IgD-negative memory B cell (primary cell): ENCODE data around the gene IFIH1. TPM values are rescaled to one million over a fixed set of nuclear protein-coding genes. Genes with fewer than 3 reads are reported as not detected.

Experiments
- H3K27ac Mint-ChIP-seq, 3 donors: one replicate each; pipeline ENCODE4 v1.8.0; 2020 to 2022; ENCODE audit warnings: mild to moderate bottlenecking in 3 of 3, mixed read lengths in 3 of 3, moderate library complexity in 1 of 3
- H3K27me3 Mint-ChIP-seq: one replicate; pipeline ENCODE4 v1.8.0; 2021; ENCODE audit warnings: mixed read lengths
- H3K36me3 Mint-ChIP-seq: one replicate; pipeline ENCODE4 v1.8.0; 2020; ENCODE audit warnings: mild to moderate bottlenecking, mixed read lengths
- H3K4me1 Mint-ChIP-seq, 3 donors: one replicate each; pipeline ENCODE4 v1.8.0; 2020 to 2022; ENCODE audit warnings: mixed read lengths in 3 of 3, mild to moderate bottlenecking in 1 of 3
- H3K4me3 Mint-ChIP-seq, 4 donors: one replicate each; pipeline ENCODE4 v1.8.0; 2020 to 2022; ENCODE audit warnings: mild to moderate bottlenecking in 4 of 4, mixed read lengths in 4 of 4, moderate library complexity in 3 of 4
- H3K9me3 Mint-ChIP-seq, 3 donors: one replicate each; pipeline ENCODE4 v1.8.0; 2020 to 2021; ENCODE audit warnings: mixed read lengths in 3 of 3, mild to moderate bottlenecking in 1 of 3
- polyA plus RNA-seq: library from polyadenylated mRNA; unstranded; fragments of 300-500 nt; fragmentation: Illumina TruSeq; gene quantifications from one replicate; pipeline ENCODE4 v1.2.3, GENCODE V29; 2021

The IFIH1 gene
- polyA plus RNA-seq, 1 donor from 2014 or later: 31.1 TPM

DNA sequence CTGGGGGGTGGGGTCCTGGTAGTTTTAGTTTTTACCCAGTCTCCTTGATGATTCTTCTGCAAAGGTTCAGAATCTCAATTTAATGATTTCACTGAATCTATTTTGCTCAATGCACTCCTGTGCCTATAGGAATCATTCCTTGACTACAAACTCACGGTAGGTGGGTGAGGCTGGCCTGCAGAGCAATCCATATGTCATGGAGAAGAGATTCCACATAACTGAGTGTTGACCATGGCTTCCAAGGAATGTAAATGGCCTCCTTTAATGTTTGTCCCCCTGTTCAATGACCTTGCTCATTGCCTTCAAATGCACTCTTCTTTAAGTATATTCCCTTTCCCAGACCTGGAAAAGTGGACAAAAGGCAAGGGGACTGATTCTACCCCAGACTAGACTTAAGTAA lies 87.7 kb downstream of the IFIH1 start:
- Mint-ChIP-seq H3K27me3 (peaks cover 5% of the 10 kb centered on the region), H3K36me3 (peaks cover 1% of the 10 kb centered on the region), H3K27ac (no peak overlapping the region), H3K4me1 (no peaks in the 10 kb centered on the region), H3K9me3 (no peaks in the 10 kb centered on the region), H3K4me3 (no peak overlapping the region)

DNA sequence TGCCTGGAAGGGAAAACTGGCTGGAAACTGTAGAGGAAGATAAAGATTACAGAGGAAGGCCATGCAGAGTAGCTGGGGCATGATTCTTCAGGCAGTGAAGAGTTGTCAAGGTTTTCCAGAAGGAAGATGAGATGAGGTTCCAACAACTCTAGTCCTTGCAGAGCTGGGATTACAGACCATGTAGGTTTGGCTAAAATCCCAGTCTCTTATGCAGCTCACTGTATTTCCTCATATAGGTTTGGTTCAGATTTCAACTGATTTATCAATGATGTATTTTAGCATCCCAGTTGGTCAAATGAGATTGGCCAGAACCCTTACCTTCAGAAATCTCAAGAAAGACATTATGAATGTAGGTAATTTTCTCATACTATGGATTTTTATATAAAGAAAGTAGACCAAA lies 91.6 kb downstream of the IFIH1 start:
- Mint-ChIP-seq H3K27ac (no peak overlapping the region), H3K9me3 (no peaks in the 10 kb centered on the region), H3K27me3 (peaks cover 4% of the 10 kb centered on the region), H3K4me3 (no peak overlapping the region), H3K4me1 (peaks cover 0 to 2% (median 0%) of the 10 kb centered on the region in 3 donors), H3K36me3 (no peaks in the 10 kb centered on the region)

DNA sequence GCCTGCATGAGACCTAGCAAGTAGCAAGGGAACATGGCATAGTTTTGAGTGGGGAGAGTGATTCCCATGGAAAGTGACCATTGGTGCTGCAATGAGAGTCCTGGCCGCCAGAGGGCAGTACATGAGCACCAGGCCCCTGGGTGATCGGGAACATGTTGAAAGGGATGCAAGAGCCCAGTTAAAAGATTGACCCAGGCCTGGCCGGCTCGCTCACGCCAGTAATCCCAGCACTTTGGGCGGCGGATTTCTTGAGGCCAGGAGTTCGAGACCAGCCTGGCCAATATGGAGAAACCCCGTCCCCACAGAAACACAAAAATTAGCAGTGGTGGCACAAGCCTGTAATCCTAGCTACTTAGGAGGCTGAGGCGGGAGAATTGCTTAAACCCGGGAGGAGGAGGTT lies 97.4 kb downstream of the IFIH1 start:
- Mint-ChIP-seq H3K4me3 (no peak overlapping the region), H3K9me3 (no peaks in the 10 kb centered on the region), H3K27me3 (peaks cover 9% of the 10 kb centered on the region), H3K27ac (no peak overlapping the region), H3K4me1 (peaks cover 0 to 2% (median 0%) of the 10 kb centered on the region in 3 donors), H3K36me3 (no peaks in the 10 kb centered on the region)

DNA sequence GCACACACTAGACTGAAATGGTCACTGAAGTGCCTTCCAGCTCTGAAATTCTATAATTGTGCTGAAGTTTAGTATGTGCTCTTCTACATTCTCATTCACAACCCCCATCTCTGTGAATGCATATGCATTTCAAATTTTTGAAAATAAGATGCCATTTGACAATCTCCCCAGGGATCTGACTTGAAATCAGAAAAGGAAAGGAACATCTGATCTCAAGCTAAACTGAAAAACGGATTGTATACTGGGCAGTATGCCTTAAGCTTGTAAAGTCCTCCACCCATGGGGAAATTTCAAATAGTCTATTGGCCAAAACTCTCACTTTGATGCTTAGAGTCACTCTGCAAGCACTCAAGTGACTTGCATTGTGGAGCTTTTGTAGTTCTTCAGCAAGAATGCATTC lies 98.1 kb downstream of the IFIH1 start:
- Mint-ChIP-seq H3K36me3 (no peaks in the 10 kb centered on the region), H3K4me3 (no peak overlapping the region), H3K4me1 (peaks cover 0 to 2% (median 0%) of the 10 kb centered on the region in 3 donors), H3K9me3 (no peaks in the 10 kb centered on the region), H3K27me3 (peaks cover 9% of the 10 kb centered on the region), H3K27ac (no peak overlapping the region)

DNA sequence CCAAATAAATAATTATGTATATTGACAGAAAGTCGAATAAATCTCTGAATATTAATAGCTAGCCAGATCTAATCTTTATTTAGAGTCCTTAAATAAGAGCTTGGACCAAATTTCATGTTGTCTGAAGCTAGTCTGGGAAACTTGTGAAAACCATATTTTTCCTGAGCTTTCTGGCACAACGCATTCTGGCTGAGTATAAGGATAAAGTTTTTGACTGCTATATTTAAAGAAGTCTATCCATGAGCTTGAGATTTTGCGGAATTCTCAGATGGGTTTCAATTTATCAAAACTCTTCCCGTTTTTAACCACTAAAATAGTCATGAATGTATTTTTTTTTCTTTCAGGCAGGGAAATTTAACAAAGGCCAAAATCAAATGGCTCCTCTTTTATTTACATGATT lies 99.1 kb downstream of the IFIH1 start:
- Mint-ChIP-seq H3K4me1 (peaks cover 0 to 2% (median 0%) of the 10 kb centered on the region in 3 donors), H3K9me3 (no peaks in the 10 kb centered on the region), H3K27me3 (peaks cover 9% of the 10 kb centered on the region), H3K4me3 (no peak overlapping the region), H3K27ac (no peak overlapping the region), H3K36me3 (no peaks in the 10 kb centered on the region)

DNA sequence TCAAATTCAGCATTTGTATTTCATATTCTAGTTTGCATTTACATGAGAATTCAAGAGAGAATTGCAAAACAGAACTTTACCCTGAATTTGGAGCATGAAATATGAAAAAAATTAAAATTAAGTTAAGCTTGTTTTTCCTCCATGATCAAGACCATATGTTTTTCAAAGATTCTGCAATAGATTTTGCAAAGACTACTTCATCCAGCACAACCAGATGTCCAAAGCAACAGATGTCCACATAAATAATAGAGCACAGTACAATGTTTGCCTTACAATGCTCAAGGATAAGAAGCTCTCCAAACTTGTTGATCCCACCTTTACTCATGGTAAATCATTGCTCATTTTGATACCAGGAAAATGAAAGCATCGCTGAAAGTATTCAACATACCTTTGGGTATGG lies 100.9 kb downstream of the IFIH1 start:
- Mint-ChIP-seq H3K27me3 (peaks cover 9% of the 10 kb centered on the region), H3K27ac (no peak overlapping the region), H3K4me1 (peaks cover 0 to under 1% (median 0%) of the 10 kb centered on the region in 3 donors), H3K9me3 (no peaks in the 10 kb centered on the region), H3K36me3 (no peaks in the 10 kb centered on the region), H3K4me3 (no peak overlapping the region)

Other genes with a start within 250 kb of the IFIH1 start
- gene DPP4, start 244.5 kb downstream of the IFIH1 start, polyA plus RNA-seq: 1.3 TPM
- not detected for gene GCG, start 166.4 kb downstream of the IFIH1 start, polyA plus RNA-seq
- not detected for gene FAP, start 75.2 kb downstream of the IFIH1 start, polyA plus RNA-seq
- 52.4 TPM for gene GCA, start 25.4 kb upstream of the IFIH1 start, polyA plus RNA-seq